H1 (cell line): ENCODE results near the gene FBLN2. TPM values are rescaled to one million over a fixed set of nuclear protein-coding genes. Genes with fewer than 3 reads are reported as not detected.

Source experiments
- BACH1 ChIP-seq: IDR thresholded peaks from 2 replicates; pipeline ENCODE4 v1.6.1; 2012; ENCODE audit warnings: low read length, improper control_type of control experiment
- BCL11A ChIP-seq, 2 experiments: IDR thresholded peaks; one replicate each; pipeline ENCODE4 v1.6.1; 2011; ENCODE audit warnings: low read depth in 2 of 2, low read length in 2 of 2, mild to moderate bottlenecking in 2 of 2
- CBX5 ChIP-seq: fragments of 300-800, 300-1000 bp; sonication (generic); IDR thresholded peaks from 2 replicates; pipeline ENCODE4 v1.7.1; 2016; ENCODE audit warnings: antibody characterized with exemption, low read length, low read depth
- CREB1 ChIP-seq: IDR thresholded peaks from 2 replicates; pipeline ENCODE4 v1.6.1; 2012; ENCODE audit warnings: inconsistent platforms
- EZH2 ChIP-seq: fragments of 200-600 bp; sonication (generic); IDR thresholded peaks from 2 replicates; pipeline ENCODE4 v1.7.1; 2012; ENCODE audit warnings: low read depth, mild to moderate bottlenecking, moderate library complexity, low read length, inconsistent platforms; ENCODE audit not compliant: severe bottlenecking
- KDM1A ChIP-seq: fragments of 200-600, 300-600 bp; sonication (generic); IDR thresholded peaks from 2 replicates; pipeline ENCODE4 v1.7.1; 2016; ENCODE audit warnings: mild to moderate bottlenecking, low read length, borderline replicate concordance
- POLR2A ChIP-seq, 2 experiments: IDR thresholded peaks; 1 replicate in 1 of 2; 2 replicates in 1 of 2; pipeline ENCODE4 v1.6.1; 2011; ENCODE audit warnings: low read depth in 2 of 2, low read length in 2 of 2, mild to moderate bottlenecking in 2 of 2; ENCODE audit errors: control extremely low read depth in 1 of 2
- RBBP5 ChIP-seq: IDR thresholded peaks from 2 replicates; pipeline ENCODE4 v1.7.1; 2012; ENCODE audit warnings: low read depth, mild to moderate bottlenecking, inconsistent platforms, low read length, moderate library complexity, borderline replicate concordance
- SIX5 ChIP-seq: IDR thresholded peaks from 2 replicates; pipeline ENCODE4 v1.6.1; 2011; ENCODE audit warnings: mild to moderate bottlenecking, low read depth, low read length
- SUZ12 ChIP-seq: fragments of 200-600 bp; sonication (generic); IDR thresholded peaks from 2 replicates; pipeline ENCODE4 v1.6.1; 2012; ENCODE audit warnings: mild to moderate bottlenecking, inconsistent platforms, low read length, moderate library complexity, mixed read lengths
- polyA plus RNA-seq, 7 experiments: library from polyadenylated mRNA; depleted of rRNA in 3 of 7; stranded (reverse) in 5 of 7; unstranded in 2 of 7; fragments of >200 nt in 5 of 7; fragments of 200-250 nt in 2 of 7; gene quantifications; 1 replicate in 5 of 7; 2 replicates in 1 of 7; 4 replicates in 1 of 7; pipeline versions ENCODE4 v1.2.1 to v1.2.3, GENCODE V29; 2011 to 2013; ENCODE audit warnings: missing spikeins in 2 of 7, mixed read lengths in 2 of 7
- total RNA-seq: library from RNA; stranded (reverse); fragmentation: NEBNext Ultra II Directional; extraction: Animal tissue kit (Norgen Biotek cat#: 25700); gene quantifications from 2 replicates; pipeline ENCODE4 v1.2.1, GENCODE V29; 2021

Gene FBLN2
- total and polyA plus RNA-seq, 2 of the 8 experiments (the other 6 are each of a cell fraction or from before 2014, with no cell fraction given), result 17.4 to 24.2 TPM

GRCh38 chr3:13637311-13637891, 88.5 kb downstream of the FBLN2 start (continued):
- no peak for TF ChIP-seq POLR2A (IDR thresholded peaks at IDR 0.05; ENCODE audit: control extremely low read depth in 1 of 2, low read depth in 2 of 2, low read length in 2 of 2)
- TF ChIP-seq RBBP5, result no peak
- no peak for TF ChIP-seq KDM1A
- TF ChIP-seq BACH1, result no peak
- TF ChIP-seq EZH2, result no peak
- TF ChIP-seq CBX5, result no peak
- no peak for TF ChIP-seq SUZ12
- no peak for TF ChIP-seq CREB1
- TF ChIP-seq SIX5, result no peak
- no peak for TF ChIP-seq BCL11A (IDR thresholded peaks at IDR 0.05; ENCODE audit: low read depth in 2 of 2, low read length in 2 of 2)
- TF ChIP-seq, all 59 proteins: peak for 0
